ENCODE measurements around the gene ACKR2. TPM values are rescaled to one million over a fixed set of nuclear protein-coding genes. Genes with fewer than 3 reads are reported as not detected.

ACKR2 gene
- total RNA-seq, 1 experiment from 2014 or later = 0.76 TPM

GRCh38 chr3:42769477-42770131, 39.6 kb upstream of the ACKR2 start:
- no peaks in the 10 kb centered on the region for H3K9me3 ChIP-seq (ENCODE audit: control insufficient read depth in 1 of 2, insufficient read depth in 1 of 2, low read depth in 1 of 2, low read length in 2 of 2)
- ChIA-PET CTCF (interaction anchor here (0.7 kb wide), 1 partner anchor 61 kb away, joined by 4 read pairs; no protein-coding TSS in a partner anchor), POLR2A (no interaction called here), RAD21 (ENCODE audit: low non-redundant PET in 1 of 2, low total read pairs in 2 of 2, uncharacterized antibody in 2 of 2, unreplicated experiment in 2 of 2) (no interaction called here)
- no peaks in the 10 kb centered on the region for H4K20me1 ChIP-seq (ENCODE audit: insufficient read depth)
- no peak for DNase-seq (ENCODE audit: low read depth, low spot score)
- ATAC-seq = no peak
- H2AFZ ChIP-seq (ENCODE audit: low read depth, low read length, poor library complexity, severe bottlenecking) = no peak overlapping the region
- H3K4me1 ChIP-seq (ENCODE audit: control insufficient read depth in 1 of 2, insufficient read depth in 2 of 2, low read length in 2 of 2) = no peaks in the 10 kb centered on the region
- intact Hi-C loops (cut with micrococcal nuclease) = no loop called here
- H3K36me3 ChIP-seq (ENCODE audit: control insufficient read depth in 1 of 2, insufficient read depth in 2 of 2, low read length in 2 of 2) = no peaks in the 10 kb centered on the region
- no TSS peak for BruUV-seq (replicated peaks)
- TF ChIP-seq CBX3 (IDR thresholded peaks at IDR 0.05; ENCODE audit: low read depth) = no peak
- TF ChIP-seq CTCF (IDR thresholded peaks at IDR 0.05 in 2 of 3, conservative IDR thresholded peaks at IDR 0.05 in 1 of 3; ENCODE audit: borderline replicate concordance in 1 of 3, insufficient read depth in 1 of 3, low read depth in 2 of 3, low read length in 2 of 3) = no peak
- no peak for TF ChIP-seq EGR1 (IDR thresholded peaks at IDR 0.05; ENCODE audit: low read depth)
- TF ChIP-seq REST (IDR thresholded peaks at IDR 0.05; ENCODE audit: low read depth) = no peak
- no peak for TF ChIP-seq RAD21 (IDR thresholded peaks at IDR 0.05; ENCODE audit: low read depth)
- no peak for TF ChIP-seq SIN3A (IDR thresholded peaks at IDR 0.05; ENCODE audit: low read depth)
- TF ChIP-seq CEBPB (IDR thresholded peaks at IDR 0.05; ENCODE audit: low read depth) = no peak
- TF ChIP-seq ZNF274 (IDR thresholded peaks at IDR 0.05; ENCODE audit: low read depth, low read length) = no peak
- TF ChIP-seq ATF3 (IDR thresholded peaks at IDR 0.05) = no peak
- TF ChIP-seq FOSL1 (IDR thresholded peaks at IDR 0.05; ENCODE audit: low read depth) = no peak
- no peak for TF ChIP-seq JUND (IDR thresholded peaks at IDR 0.05)
- no peak for TF ChIP-seq EZH2 (IDR thresholded peaks at IDR 0.05)
- TF ChIP-seq ZBTB33 (IDR thresholded peaks at IDR 0.05; ENCODE audit: extremely low read depth, insufficient replicate concordance, low read length) = no peak
- no peak for TF ChIP-seq ELF1 (IDR thresholded peaks at IDR 0.05; ENCODE audit: borderline replicate concordance, low read depth)
- no peaks in the 10 kb centered on the region for H3K27me3 ChIP-seq (ENCODE audit: insufficient read depth, low read length)
- no peaks in the 10 kb centered on the region for H3K79me2 ChIP-seq (ENCODE audit: insufficient read depth, low read length)
- no peaks in the 10 kb centered on the region for H3K9me2 ChIP-seq (ENCODE audit: insufficient read depth)
- H3K9ac ChIP-seq (ENCODE audit: low read length) = no peak overlapping the region
- no peak overlapping the region for H3K4me3 ChIP-seq (replicated peaks in 1 of 2; ENCODE audit: low read depth in 1 of 2, low read length in 2 of 2)
- H3K27ac ChIP-seq (ENCODE audit: low read depth, low read length) = no peak overlapping the region
- no peak overlapping the region for H3K4me2 ChIP-seq (ENCODE audit: low read length)
